Gastrocnemius medialis (tissue), 4 donors: ENCODE data around the gene TMUB1.

ENCODE experiments used
- CTCF ChIP-seq, 5 experiments: fragments of 450-650 bp in 3 of 5; fragments of 200-600 bp in 2 of 5; sonication (generic) in 2 of 5; IDR thresholded peaks in 4 of 5; conservative IDR thresholded peaks in 1 of 5; 1 replicate in 4 of 5; 2 replicates in 1 of 5; pipeline ENCODE4 v1.5.1; 2016 to 2019; ENCODE audit warnings: antibody characterized with exemption in 5 of 5, mild to moderate bottlenecking in 3 of 5, moderate library complexity in 3 of 5
- POLR2A ChIP-seq, 2 donors: fragments of 450-650 bp; IDR thresholded peaks; one replicate each; pipeline ENCODE4 v1.6.1; 2017; ENCODE audit warnings: antibody characterized with exemption in 2 of 2, mild to moderate bottlenecking in 2 of 2, moderate library complexity in 2 of 2

DNA sequence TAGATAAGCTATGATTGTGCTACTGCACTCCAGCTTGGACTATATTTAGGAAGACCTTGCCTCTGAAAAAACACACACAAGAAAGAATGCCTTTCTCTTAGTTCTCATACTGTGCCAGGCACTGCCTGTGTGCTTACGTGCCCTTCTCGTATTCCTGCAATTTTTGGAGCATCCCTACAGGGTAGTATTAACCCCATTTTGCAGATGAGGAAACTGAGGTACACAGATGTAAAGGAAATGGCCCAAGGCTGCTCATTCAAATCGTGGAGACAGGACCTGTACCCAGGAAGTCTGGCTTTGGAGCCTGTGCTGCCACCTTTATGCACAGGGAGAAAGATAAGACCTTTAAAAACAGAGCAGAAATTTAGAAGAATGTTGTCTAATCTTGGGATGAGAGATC lies 19.7 kb upstream of the TMUB1 start:
- TF ChIP-seq CTCF (IDR thresholded peaks at IDR 0.05 in 4 of 5, conservative IDR thresholded peaks at IDR 0.05 in 1 of 5), result no peak
- no peak for TF ChIP-seq POLR2A (IDR thresholded peaks at IDR 0.05)
